HG03432 (cell line): Measurements from ENCODE around the gene PLCH2.

ENCODE experiments used
- ATAC-seq: cut with Tn5 transposase; IDR thresholded peaks from one replicate; pipeline ENCODE4 v1.9.1; 2021; ENCODE audit warnings: mild to moderate bottlenecking, moderate library complexity; ENCODE audit not compliant: unreplicated experiment

PLCH2 gene, protein sequence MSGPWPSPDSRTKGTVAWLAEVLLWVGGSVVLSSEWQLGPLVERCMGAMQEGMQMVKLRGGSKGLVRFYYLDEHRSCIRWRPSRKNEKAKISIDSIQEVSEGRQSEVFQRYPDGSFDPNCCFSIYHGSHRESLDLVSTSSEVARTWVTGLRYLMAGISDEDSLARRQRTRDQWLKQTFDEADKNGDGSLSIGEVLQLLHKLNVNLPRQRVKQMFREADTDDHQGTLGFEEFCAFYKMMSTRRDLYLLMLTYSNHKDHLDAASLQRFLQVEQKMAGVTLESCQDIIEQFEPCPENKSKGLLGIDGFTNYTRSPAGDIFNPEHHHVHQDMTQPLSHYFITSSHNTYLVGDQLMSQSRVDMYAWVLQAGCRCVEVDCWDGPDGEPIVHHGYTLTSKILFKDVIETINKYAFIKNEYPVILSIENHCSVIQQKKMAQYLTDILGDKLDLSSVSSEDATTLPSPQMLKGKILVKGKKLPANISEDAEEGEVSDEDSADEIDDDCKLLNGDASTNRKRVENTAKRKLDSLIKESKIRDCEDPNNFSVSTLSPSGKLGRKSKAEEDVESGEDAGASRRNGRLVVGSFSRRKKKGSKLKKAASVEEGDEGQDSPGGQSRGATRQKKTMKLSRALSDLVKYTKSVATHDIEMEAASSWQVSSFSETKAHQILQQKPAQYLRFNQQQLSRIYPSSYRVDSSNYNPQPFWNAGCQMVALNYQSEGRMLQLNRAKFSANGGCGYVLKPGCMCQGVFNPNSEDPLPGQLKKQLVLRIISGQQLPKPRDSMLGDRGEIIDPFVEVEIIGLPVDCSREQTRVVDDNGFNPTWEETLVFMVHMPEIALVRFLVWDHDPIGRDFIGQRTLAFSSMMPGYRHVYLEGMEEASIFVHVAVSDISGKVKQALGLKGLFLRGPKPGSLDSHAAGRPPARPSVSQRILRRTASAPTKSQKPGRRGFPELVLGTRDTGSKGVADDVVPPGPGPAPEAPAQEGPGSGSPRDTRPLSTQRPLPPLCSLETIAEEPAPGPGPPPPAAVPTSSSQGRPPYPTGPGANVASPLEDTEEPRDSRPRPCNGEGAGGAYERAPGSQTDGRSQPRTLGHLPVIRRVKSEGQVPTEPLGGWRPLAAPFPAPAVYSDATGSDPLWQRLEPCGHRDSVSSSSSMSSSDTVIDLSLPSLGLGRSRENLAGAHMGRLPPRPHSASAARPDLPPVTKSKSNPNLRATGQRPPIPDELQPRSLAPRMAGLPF (N-terminal part only)

DNA sequence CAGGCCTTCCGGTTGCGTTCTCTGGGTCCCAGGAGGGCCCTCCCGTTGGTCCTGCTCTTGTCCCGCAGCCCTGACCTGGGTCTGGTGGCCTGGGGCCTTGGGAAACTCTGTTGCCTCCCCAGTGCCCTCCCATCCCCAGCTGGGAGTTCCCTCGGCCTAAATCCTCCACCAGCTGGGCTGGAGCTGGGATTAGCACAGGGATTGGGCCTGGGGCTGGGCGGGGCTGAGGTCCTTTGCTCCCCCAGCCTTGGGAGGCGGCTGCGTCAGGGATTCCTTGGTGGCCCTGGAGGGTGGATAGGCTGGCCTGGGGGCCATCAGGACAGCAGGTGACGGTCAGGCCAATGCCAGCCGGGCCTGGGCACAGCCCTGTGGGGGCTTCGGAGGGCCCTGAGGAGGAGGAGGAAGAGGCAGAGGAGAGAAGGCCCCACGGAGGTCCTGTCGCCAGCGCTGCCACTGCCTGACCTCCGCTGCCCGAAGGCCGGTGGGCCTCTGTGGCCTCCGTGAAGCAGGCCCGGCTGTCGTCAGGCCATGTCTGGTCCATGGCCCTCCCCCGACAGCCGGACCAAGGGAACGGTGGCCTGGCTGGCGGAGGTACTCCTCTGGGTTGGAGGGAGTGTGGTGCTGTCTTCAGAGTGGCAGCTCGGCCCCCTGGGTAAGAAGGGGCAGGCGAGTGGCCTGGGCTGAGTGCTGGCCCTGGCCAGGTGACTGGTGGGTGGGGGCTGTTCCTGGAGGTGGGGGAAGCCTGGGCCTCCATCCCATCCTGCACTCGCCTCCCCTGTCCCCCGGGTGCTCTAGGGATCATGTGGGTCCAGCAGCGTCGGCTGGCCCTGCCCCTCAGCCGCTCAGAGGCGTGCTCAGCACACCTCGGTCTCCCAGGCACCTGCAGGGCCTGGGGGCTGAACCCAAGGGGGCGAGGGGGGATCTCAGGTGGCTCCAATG lies at the start of gene PLCH2:
TSS of gene PLCH2 (plus strand) at position 229 of the 939 bp plus-strand sequence. CDS start at position 529, 300 bp downstream.
- no peak for ATAC-seq

DNA sequence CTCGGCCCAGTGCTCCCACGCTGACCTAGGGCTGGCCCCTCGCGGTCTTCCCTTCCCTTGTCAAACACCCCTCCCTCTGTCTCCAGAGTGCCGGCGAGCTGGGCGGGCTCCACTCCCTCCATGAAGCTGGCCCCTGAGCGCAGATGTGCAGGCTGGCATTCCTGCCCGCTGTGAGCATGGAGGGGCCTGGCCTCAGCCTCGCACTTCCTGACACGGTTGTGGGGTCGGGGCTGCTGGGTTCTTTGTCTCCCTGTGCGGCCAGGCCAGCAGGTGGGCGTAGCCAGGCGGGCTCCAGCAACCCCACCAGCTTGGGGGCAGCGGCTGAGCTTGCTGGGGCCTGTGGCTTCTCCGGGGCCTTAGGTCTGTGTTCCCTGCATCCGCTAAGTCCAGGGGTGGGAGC lies 49.5 kb upstream of the PLCH2 start:
- ATAC-seq: no peak

DNA sequence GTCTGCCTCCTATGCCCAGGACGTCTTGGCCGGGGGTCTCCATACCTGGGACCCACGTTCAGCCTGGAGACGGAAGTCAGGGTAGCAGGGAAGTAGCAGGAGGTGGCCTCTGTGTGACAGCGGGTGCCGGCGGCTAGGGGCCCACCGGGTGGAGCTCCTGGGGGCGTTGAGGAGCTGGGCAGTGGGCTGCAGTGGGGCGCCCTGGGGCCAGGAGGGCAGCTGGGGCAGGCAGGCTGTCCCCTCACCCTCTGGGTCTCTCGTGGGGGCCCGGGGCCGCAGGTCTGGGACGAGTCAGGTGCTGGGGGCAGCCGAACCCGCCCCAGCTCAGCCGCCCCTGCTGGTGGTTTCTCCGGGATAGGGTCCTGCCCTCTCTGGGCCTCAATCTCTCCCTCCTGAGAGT lies 49.0 kb upstream of the PLCH2 start:
- ATAC-seq: no peak

DNA sequence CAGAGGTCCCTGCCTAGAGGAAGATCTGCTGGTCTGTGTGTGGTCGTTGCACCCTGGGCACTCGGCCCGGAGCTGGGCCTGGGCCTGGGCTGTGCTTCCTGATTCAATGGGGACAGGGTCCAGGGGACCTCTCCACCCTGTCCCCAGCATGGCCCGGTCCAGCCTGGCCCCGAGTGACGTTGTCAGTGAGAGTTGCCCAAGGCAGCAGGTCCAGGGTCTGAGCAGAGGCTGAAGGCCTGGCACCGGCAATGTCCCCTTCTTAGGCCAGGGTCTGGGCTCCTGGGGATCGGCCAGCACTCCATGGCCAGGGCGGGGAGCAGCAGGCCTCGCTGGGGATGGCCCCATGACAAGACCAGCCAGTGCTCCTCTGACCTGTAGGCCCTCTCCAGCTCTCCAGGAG lies 48.1 kb upstream of the PLCH2 start:
- no peak for ATAC-seq

DNA sequence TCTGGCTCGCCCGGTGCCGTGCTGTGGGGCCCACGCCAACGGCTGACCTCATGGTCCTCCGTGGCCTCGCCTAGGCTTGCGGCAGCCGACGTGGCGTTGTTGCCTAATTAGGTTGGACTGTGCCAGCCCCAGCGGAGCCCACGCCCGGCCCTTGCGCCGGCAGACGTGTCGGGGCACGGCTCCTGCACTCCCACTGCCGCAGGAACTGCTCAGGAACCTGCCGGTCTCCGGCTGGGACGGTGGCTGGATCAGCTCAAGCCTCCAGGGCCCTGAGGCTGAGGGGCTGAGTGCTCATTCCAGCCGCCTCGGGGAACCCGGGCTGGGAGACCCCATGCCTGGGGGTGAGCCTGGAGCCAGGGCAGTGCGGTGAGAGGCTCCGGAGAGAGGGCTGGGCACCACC lies 47.6 kb upstream of the PLCH2 start:
- ATAC-seq: no peak

DNA sequence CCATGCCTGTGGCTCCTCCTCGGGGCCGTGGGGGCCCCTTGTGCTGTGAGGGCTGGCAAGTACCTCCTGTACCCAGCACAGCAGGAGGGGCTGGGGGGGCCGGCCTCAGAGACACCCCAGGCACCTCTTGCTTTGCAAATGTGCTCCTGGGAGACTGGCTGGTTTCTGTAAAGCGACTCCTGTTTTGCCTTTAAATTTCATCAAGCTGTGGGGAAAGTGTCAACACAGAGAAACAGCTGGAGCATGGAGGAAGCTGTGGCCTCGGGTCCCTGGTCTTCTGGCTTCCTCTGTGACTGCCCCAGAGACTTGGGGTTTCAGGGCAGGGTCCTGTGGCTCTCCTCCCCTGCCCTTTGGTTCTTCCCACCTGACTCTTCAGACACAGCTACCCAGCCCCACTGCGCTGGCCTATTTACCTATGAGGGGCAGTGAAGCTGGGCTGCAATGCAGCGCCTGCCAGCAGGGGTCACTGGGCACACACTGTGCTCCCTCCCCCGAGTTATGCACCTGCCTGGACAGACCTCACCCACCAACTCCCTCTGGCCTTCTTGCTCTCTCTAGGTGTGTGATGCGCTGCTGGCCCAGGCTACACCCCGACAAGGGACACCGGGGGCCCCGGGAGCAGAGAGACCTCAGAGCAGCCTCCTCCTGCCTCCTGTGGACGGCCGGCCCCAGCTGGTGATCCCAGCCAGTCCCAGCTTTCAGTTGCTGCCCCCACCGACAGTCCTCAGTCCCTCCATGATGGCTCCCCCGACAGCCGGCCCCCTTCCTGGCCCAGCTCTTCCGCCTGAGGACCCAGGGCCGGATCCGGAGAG lies 46.1 kb upstream of the PLCH2 start:
- ATAC-seq: no peak

DNA sequence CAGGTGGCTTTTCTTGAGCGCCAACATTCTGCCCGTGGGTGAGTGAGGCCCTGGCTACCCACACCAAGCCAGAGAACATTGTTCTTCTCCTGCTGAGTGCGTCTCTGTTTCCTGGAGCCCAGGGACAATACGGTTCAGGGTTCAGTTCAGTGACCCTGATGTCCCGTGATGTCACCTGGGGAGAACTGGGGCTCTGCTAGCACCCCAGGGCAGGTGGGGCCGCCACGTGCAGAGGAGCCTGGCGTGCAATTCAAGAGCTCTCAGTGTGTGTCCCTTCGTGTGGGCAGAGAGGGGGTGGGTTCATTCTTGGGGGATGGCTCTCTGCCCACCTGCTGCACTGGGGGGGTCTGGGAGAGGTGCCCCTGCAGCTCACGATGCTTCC lies 45.5 kb upstream of the PLCH2 start:
- no peak for ATAC-seq

DNA sequence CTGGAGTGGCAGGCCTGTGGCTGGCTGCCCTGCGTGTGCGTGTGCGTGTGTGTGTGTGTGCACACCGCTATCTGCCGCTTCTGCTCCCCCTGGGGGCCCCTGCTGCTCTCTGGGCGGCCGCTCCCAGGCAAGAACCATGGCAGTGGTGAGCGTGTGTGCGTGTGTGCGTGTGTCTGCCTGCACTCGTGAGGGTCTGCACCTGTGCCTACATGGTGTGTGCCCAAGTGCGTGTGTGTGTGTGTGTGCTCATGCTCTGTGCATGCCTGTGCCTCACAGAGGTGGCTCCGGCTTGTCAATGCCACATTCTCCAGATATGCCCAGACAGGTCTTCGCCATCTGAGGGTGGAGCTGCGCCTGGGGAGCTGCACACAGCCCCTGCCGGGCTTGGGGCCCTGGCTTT lies 45.0 kb upstream of the PLCH2 start:
- no peak for ATAC-seq

DNA sequence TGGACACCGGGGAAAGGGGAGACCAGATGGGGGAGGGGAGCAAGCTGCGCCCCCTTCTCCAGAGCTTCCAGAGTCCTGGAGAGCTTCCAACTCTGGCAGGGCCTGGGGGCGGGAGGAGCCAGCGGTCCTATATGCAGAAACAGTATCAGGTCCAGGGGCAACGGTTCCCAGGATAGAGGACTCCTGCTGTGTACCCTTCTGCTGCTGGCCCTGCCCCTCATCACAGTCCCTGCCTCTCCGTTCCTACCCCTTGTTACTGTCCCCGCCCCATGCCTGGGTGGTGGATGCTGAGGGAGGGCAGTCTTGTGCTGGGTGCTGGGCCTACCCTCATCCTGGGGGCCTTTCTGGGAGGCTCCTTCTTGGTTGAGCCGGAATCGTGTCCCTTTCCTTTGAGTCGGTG lies 44.6 kb upstream of the PLCH2 start:
- ATAC-seq: no peak

DNA sequence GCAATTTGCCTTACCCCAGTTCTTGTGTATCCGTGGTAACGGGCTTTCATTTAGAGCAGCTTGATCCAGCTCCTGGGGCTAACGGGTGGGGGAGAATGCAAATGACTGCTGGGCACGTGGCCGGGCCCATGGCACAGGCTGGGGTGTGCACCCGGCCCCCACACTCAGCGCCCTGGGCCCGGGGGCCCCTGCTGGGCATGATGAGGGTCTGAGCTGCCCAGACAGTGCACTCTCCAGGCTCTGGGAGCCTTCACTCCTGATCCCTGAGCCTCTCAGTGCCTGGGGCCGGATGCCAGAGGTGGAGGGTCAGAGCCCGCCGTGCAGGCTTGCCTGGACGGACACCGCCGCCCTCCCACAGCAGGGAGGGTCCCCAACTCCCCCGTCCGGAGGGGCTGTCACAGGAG lies 43.6 kb upstream of the PLCH2 start:
- ATAC-seq: no peak

DNA sequence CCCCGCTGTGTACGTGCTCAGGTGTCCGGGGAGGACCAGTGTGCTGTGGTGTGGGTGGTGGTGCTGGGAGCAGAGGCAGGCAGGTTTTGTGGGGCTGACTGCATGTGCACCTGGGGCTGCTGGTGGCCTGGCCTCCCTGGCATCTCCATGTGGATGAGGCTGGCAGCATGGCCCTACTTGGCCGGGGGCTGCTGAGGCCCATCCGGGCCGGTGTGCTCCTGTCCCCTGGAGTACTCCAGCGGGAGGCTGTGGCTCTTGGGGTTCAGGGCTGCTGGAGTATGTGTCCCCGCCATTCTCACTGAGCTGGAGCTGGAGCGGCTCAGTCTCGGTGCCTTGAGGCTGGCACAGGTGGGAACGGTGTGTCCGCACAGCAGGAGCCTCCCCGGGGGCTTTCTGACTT lies 42.9 kb upstream of the PLCH2 start:
- no peak for ATAC-seq

DNA sequence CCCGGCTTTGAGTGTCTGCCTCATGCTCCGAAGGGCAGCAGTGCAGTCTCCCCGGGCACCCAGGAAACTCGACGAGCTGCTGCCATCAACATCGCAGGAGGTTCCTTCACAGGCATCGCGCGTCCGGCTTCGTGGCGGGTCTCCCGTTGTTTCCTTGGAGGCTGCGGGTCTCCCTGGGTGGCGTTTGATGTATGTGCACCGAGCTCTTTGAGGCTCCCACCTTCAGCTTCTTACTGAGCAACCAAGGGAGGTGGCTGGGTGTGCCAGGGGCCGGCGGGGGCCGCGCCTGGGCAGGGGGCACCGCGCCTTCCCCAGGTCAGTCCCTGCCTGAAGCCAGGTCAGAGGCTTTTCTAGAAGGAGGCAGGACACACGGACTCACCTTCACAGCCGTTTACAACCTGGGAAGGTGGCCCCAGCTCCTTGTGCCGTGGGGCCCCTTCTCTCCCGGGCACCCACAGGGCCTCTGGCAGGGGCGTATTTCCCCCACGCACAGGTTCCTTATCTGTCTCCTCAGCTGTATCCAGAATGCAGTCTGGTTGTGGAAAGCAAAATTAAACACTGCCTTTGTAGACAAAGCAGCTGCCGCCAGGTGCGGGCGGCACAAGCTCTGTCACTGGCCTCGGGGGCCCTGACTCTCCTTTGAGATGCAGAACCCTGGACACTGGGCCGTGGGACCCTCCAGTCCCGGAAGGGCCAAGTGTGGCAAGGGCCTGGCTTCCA lies 42.0 kb upstream of the PLCH2 start:
- no peak for ATAC-seq

DNA sequence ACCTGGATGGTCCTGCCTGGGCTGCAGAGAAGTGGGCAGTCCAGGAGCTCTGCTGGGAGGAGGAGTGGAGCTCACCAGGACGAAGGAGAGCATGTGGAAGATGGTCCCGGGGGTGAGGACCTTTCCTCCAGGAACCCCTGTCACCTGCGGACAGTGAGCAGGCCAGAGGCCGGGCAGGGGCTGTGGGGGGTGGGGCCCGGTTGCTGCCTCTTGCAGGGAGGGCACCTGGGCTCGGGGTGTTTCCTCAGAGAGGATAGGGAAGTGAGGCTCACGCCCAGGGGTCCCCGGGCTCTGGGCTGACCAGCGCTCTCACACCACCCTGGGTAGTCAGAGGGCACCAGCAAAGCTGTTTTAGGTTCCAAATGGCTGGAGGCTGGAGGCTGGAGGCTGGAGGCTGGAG lies 41.0 kb upstream of the PLCH2 start:
- ATAC-seq: no peak

DNA sequence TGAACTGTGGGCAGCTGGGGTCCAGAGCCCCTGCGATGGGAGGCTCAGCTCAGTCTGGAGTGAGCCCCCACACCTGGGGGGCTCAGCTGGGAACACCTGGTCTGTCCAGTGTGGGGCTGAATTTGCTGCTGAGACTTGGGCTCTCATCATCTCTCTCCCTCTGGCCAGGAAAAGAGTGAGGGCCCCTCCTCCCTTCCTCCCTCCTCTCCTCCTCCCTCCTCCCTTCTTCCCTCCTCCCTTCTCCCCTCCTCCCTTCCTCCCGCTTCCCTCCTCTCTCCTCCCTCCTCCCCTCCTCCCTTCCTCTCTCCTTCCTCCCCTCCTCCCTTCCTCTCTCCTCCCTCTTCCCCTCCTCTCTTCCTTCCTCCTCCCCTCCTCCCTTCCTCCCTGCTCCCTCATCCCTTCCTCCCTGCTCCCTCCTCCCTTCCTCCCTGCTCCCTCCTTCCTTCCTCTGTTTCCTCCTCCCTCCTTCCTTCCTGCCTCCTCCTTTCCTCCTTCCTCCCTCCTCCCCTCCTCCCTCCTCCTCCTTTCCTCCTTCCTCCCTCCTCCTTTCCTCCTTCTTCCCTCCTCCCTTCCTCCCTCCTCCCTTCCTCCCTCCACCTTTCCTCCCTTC lies 40.2 kb upstream of the PLCH2 start:
- ATAC-seq: no peak

DNA sequence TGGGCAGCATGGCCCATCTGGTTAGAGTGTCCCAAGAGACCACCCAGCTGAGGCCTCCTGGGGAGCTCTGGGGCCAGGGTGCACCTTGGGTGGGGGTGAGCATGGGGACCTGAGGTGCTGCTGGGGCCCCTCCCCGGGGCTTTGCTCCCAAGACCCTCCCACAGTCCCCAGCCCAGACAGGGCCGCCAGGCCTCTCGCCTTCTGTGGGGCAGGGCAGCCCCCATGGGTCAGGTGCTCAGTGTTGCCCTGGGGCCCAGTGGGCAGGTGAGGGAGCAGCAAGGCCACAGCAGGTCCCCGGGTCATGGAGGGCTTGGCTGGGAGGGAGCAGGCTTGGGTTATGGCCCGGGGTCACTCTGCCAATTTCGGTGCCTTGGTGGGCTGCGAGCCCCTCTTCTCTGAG lies 39.2 kb upstream of the PLCH2 start:
- ATAC-seq: no peak

DNA sequence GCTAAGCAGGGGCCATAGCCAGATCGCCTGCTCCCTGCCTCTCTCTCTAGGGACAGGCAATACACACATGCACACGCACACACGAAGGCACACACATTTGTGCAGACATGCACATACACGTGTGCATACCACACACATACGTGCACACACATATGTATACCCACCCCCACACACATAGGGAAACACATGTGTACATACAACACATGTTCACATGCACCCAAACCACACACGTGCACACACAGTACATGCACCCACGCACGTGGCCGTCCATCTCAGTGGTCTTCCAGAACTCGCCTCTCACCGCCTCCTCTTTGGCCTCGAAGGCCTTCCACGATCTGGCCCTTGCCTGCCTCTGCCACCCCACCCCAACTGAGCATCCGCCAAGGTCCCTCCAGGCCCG lies 38.5 kb upstream of the PLCH2 start:
- no peak for ATAC-seq

DNA sequence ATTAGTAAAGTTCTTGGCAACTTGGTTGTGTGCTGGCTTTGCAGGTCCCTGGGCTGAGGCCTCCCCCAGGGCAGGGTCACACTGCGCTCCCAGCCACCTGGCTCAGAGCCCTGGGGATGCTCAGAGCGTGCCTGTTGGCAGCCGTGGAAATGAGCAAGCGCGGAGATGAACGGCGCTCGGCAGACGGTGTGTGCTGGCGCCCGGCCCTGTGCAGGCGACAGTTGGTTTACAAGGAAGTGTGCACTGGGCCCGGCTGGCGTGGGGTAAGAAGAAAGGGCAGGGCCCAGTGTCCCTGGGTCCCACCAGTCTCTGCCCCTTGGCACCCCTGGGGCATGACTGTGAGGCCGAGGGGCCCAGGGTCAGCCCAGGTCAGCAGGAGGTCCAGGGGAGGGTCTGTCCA lies 38.1 kb upstream of the PLCH2 start:
- ATAC-seq: no peak

DNA sequence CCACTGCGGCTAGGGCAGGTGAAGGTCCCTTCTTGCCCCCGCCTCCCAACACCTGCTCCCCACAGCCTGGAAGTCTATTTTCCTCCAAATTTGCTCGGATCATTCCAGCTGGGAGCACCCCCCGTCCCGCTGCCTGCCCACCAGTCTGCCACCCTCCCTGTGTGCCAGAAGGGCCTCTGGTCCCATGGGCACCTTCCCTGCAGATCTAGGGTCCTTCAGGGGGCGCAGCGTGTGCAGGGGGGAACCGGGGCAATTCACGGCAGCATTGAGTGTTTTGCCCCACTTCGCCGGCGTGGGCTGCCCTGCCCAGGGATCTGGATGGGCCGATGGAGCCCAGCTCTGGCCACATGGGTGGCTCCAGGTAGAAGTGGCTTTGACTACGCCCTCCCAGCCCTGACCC lies 37.4 kb upstream of the PLCH2 start:
- ATAC-seq: no peak
